Measurements from ENCODE around the gene PRR16. TPM values are rescaled to one million over a fixed set of nuclear protein-coding genes. Genes with fewer than 3 reads are reported as not detected.

PRR16 gene
- total RNA-seq, 2 experiments from 2014 or later: not detected

DNA sequence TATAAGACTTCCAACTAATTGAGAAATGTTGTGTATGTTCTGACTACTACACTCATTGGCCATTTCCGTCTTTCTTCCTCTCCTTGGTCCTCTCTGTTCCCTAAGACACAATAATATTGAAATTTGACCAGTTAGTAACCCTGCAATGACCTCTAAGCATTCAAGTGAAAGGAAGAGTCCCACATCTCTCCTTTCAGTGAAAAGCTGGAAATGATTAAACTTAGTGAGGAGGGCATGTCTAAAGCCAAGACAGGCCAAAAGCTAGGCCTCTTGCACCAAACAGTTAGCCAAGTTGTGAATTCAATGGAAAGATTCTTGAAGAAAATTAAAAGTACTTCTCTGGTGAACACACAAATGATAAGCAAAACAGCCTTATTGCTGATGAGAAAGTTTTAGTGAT, 122.5 kb downstream of the PRR16 start:
- Mint-ChIP-seq H3K4me1 (no peaks in the 10 kb centered on the region), H3K27ac (no peak overlapping the region), H3K27me3 (no peaks in the 10 kb centered on the region), H3K4me3 (no peak overlapping the region), H3K9me3 (no peaks in the 10 kb centered on the region), H3K36me3 (no peaks in the 10 kb centered on the region)
- POLR2A ChIA-PET: no interaction called here
- ATAC-seq (ENCODE audit: low read depth): no peak
- DNase-seq: no peak

GRCh38 chr5:120591911-120592310, 127.8 kb downstream of the PRR16 start:
- no peak for DNase-seq
- Mint-ChIP-seq H3K9me3 (no peaks in the 10 kb centered on the region), H3K4me3 (no peak overlapping the region), H3K4me1 (no peaks in the 10 kb centered on the region), H3K27me3 (no peaks in the 10 kb centered on the region), H3K36me3 (no peaks in the 10 kb centered on the region), H3K27ac (no peak overlapping the region)
- ATAC-seq (ENCODE audit: low read depth): no peak
- POLR2A ChIA-PET: no interaction called here

DNA sequence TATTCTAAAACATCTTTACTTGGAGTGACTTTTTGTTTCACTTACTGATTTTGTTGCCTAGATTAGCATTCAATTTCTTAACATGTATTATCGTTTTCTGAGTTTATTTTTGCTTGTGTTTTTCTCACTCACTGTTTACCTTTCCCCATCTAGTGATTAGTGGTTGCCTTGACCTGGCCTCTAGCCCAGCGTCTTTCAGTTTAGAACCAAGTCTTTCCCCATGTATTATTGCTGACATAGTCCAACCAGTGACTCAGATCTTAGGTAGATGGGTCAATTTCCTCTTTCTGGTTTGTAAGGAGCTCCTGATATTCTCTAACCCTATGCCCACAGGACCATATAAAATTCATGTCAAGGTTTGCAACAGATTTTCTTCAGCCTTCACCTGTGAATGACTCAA, 135.5 kb downstream of the PRR16 start:
- H3K9me3 Mint-ChIP-seq: no peaks in the 10 kb centered on the region
- H3K4me1 Mint-ChIP-seq: no peaks in the 10 kb centered on the region
- H3K4me3 Mint-ChIP-seq: no peak overlapping the region
- H3K27me3 Mint-ChIP-seq: no peaks in the 10 kb centered on the region
- no peak overlapping the region for H3K27ac Mint-ChIP-seq
- POLR2A ChIA-PET: no interaction called here
- H3K36me3 Mint-ChIP-seq: no peaks in the 10 kb centered on the region
- ATAC-seq (ENCODE audit: low read depth): no peak
- no peak for DNase-seq

DNA sequence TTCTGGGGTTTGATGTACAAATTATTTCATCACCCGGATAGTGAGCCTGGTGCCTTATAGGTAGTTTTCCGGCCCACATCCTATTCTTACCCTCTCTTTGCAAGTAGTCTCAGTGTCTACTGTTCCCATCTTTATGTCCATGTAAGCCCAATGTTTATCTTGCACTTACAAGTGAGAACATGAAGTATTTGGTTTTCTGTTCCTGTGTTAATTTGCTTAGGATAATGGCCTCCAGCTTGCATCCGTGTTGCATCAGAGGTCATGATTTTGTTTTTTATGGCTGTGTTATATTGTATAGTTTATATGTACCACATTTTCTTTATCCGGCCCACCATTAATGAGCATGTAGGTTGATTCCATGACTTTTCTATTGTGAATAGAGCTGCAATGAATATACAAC, 136.5 kb downstream of the PRR16 start:
- Mint-ChIP-seq H3K27ac (no peak overlapping the region), H3K4me3 (no peak overlapping the region), H3K4me1 (no peaks in the 10 kb centered on the region), H3K27me3 (no peaks in the 10 kb centered on the region), H3K9me3 (no peaks in the 10 kb centered on the region), H3K36me3 (no peaks in the 10 kb centered on the region)
- no peak for ATAC-seq (ENCODE audit: low read depth)
- POLR2A ChIA-PET: no interaction called here
- no peak for DNase-seq

GRCh38 chr5:120602033-120602432, 137.9 kb downstream of the PRR16 start:
- POLR2A ChIA-PET: no interaction called here
- Mint-ChIP-seq H3K36me3 (no peaks in the 10 kb centered on the region), H3K9me3 (no peaks in the 10 kb centered on the region), H3K27ac (no peak overlapping the region), H3K4me1 (no peaks in the 10 kb centered on the region), H3K4me3 (no peak overlapping the region), H3K27me3 (no peaks in the 10 kb centered on the region)
- ATAC-seq (ENCODE audit: low read depth) (no peak), DNase-seq (no peak)

DNA sequence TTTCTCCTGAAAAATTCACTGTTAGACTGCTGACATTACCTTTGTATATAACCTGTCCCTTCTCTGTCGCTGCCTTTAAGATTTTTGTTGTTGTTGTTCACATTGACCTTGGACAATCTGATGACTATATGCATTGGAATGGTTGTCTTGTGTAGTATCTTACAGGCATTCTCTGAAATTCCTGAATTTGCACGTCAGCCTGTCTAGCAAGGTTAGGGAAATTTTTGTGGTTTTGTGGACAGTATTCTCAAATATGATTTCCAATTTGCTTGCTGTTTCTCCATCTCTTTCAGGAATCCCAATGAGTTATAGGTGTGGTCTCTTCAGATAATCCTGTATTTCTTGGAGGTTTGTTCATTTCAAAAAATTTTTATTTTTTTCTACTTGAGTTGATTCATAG, 140.8 kb downstream of the PRR16 start:
- Mint-ChIP-seq H3K27ac (no peak overlapping the region), H3K27me3 (no peaks in the 10 kb centered on the region), H3K4me1 (no peaks in the 10 kb centered on the region), H3K36me3 (no peaks in the 10 kb centered on the region), H3K4me3 (no peak overlapping the region), H3K9me3 (no peaks in the 10 kb centered on the region)
- DNase-seq (no peak), ATAC-seq (ENCODE audit: low read depth) (no peak)
- POLR2A ChIA-PET: no interaction called here

- Mint-ChIP-seq H3K36me3 (no peaks in the 10 kb centered on the region), H3K27me3 (no peaks in the 10 kb centered on the region), H3K4me3 (no peak overlapping the region), H3K27ac (no peak overlapping the region), H3K4me1 (no peaks in the 10 kb centered on the region), H3K9me3 (no peaks in the 10 kb centered on the region)
- DNase-seq: no peak
- no peak for ATAC-seq (ENCODE audit: low read depth)
- POLR2A ChIA-PET: no interaction called here
Measured at GRCh38 chr5:120605325-120606079, 141.4 kb downstream of the PRR16 start.

DNA sequence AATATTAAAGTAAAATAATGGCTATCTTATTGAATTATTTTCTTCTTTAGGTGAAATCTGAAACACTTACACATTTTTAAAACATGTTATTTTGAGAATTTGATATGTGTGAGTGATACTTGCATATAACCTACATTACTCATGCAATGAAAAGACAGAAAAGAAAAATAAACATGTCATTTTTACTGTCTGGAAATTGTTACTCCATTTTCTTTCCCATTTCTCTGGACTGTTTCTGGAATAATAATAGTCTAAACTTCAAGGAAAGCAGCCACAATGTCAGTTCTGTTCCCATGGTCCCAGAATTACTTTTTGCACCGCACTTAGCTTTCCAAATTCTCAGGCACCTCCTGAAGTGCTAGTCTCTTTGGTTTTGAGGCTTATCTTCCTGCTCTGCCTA, 145.5 kb downstream of the PRR16 start:
- no peaks in the 10 kb centered on the region for H3K4me1 Mint-ChIP-seq
- ATAC-seq (ENCODE audit: low read depth): no peak
- H3K27me3 Mint-ChIP-seq: no peaks in the 10 kb centered on the region
- POLR2A ChIA-PET: no interaction called here
- H3K4me3 Mint-ChIP-seq: no peak overlapping the region
- no peaks in the 10 kb centered on the region for H3K36me3 Mint-ChIP-seq
- no peaks in the 10 kb centered on the region for H3K9me3 Mint-ChIP-seq
- no peak for DNase-seq
- H3K27ac Mint-ChIP-seq: no peak overlapping the region

DNA sequence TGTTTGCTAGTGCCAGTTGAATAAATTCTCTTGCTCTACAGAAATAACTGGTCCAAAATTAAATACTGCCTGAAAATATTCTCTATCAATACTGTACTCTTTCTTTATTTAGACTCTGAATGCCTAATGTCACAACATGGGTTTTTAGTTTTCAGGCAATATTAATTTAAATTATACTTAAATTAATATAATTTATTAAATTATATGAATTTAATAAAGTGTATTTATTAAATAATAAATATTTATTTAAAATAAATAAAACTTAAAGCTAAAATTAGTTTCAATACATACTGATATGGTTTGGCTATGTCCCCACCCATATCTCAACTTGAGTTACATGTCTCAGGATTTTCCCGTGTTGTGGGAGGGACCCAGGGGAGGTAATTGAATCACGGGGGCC, 146.0 kb downstream of the PRR16 start:
- Mint-ChIP-seq H3K27ac (no peak overlapping the region), H3K4me1 (no peaks in the 10 kb centered on the region), H3K36me3 (no peaks in the 10 kb centered on the region), H3K9me3 (no peaks in the 10 kb centered on the region), H3K27me3 (no peaks in the 10 kb centered on the region), H3K4me3 (no peak overlapping the region)
- DNase-seq (no peak), ATAC-seq (ENCODE audit: low read depth) (no peak)
- POLR2A ChIA-PET: no interaction called here

DNA sequence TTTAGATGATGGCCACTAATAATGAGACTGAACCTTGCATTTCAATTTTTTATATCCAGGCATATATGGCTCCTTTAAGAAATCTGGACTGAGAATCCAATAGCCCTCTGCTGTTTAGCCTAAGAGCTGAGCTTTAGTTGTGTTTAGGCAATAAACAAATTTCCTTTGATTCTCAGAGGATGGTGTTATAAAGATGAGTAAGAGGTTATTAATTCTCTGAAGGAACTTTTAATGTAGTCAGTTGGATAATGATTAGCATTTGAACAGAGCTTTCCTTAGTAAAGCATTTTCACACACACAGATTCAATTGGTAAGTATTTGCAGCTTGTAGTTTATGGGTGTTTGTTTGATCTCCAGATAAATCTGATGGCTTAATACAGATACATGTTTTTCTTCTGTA, 149.6 kb downstream of the PRR16 start:
- H3K4me3 Mint-ChIP-seq: no peak overlapping the region
- H3K4me1 Mint-ChIP-seq: no peaks in the 10 kb centered on the region
- no peaks in the 10 kb centered on the region for H3K9me3 Mint-ChIP-seq
- no peaks in the 10 kb centered on the region for H3K36me3 Mint-ChIP-seq
- H3K27ac Mint-ChIP-seq: no peak overlapping the region
- DNase-seq: no peak
- ATAC-seq (ENCODE audit: low read depth): no peak
- no peaks in the 10 kb centered on the region for H3K27me3 Mint-ChIP-seq
- POLR2A ChIA-PET: no interaction called here

DNA sequence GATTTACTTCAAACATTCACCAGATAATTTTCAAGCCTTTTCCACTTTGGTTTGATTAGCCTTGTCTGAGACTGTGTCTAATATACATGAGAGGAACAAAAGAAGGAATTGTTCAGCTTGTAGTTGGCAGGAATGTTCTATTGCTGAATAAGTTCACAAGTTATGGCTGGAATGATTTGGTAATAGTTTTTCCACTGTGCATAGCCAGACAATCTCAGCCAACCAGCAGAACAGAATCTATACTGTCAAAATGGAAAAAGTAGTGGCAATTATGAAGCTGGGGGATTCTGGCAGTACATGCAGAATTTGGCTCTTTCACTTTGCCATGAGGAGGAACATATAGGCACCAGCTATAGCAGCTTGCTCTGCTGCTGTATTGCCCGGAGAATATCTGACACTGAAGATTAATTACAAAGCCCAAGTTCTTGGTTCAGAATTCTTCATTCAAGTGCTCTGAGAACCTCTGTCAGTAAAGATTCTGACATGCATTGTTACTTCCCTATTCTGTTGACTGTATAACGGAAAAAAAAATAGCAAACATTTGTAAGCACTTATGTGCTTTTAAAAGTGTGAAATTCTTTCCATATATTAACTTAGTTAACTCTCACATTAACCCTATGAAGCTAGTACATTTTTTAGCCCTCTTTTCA, 150.6 kb downstream of the PRR16 start:
- Mint-ChIP-seq H3K9me3 (no peaks in the 10 kb centered on the region), H3K36me3 (no peaks in the 10 kb centered on the region), H3K4me1 (no peaks in the 10 kb centered on the region), H3K4me3 (no peak overlapping the region), H3K27ac (no peak overlapping the region), H3K27me3 (no peaks in the 10 kb centered on the region)
- DNase-seq (no peak), ATAC-seq (ENCODE audit: low read depth) (no peak)
- POLR2A ChIA-PET: no interaction called here

DNA sequence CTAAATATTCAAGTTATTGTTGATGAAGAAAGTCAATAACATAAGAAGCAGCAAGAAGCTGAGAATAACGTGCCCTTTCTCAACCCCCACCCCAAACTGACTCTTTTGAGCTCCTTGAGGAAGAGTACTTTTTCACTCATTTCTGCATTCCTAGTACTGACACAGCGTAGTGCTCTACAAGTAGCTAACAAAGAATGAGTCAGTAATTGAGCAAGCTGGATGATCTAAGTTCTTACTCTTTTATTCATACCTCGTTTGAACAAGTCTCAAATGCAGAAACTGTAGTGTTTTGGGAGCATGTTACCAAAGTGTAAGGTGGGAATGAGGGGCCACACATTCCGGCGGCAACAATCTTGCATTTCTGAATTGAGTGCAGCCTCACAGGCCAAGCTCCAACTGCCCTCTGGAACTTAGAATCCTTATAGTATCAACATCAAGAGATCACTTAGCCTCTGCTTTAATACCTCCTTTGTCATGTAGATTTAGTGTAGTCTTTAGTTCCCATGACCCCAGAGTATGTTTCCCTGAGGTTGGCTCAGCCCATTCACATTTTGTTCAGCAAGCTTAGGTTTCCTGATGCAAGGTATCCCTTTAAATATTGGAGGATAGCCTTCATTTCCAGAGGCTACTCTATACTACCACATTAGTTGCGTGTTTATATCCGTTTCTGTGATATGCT, 152.0 kb downstream of the PRR16 start:
- no peak for ATAC-seq (ENCODE audit: low read depth)
- Mint-ChIP-seq H3K27me3 (no peaks in the 10 kb centered on the region), H3K9me3 (no peaks in the 10 kb centered on the region), H3K4me3 (no peak overlapping the region), H3K4me1 (no peaks in the 10 kb centered on the region), H3K27ac (no peak overlapping the region), H3K36me3 (no peaks in the 10 kb centered on the region)
- POLR2A ChIA-PET: no interaction called here
- DNase-seq: no peak

DNA sequence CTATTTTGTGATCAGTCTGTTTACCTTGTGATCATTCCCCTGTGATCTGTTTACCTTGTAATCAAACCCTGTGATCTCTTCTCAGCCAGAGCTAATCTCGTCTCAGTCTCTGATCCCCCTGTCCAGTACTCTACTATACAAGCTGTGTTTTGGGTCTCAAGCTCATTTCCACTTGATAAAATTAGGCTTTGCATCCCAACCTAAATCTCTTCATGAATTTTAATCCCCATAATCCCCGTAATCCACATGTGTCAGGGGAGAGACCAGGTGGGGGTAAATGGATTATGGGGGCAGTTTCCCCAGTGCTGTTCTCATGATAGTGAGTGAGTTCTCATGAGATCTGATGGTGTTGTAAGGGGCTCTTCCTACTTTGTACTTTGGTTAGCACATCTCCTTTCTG, 157.2 kb downstream of the PRR16 start:
- Mint-ChIP-seq H3K27me3 (no peaks in the 10 kb centered on the region), H3K9me3 (peaks cover 3% of the 10 kb centered on the region), H3K36me3 (no peaks in the 10 kb centered on the region), H3K4me3 (no peak overlapping the region), H3K27ac (no peak overlapping the region), H3K4me1 (no peaks in the 10 kb centered on the region)
- ATAC-seq (ENCODE audit: low read depth) (no peak), DNase-seq (no peak)
- POLR2A ChIA-PET: no interaction called here

- POLR2A ChIA-PET: no interaction called here
- no peak overlapping the region for H3K27ac Mint-ChIP-seq
Measured at GRCh38 chr5:120624021-120624563, 160.0 kb downstream of the PRR16 start.

More at GRCh38 chr5:120624021-120624563, 160.0 kb downstream of the PRR16 start:
- DNase-seq: no peak
- no peaks in the 10 kb centered on the region for H3K27me3 Mint-ChIP-seq
- no peaks in the 10 kb centered on the region for H3K4me1 Mint-ChIP-seq
- no peaks in the 10 kb centered on the region for H3K36me3 Mint-ChIP-seq
- peaks cover 3% of the 10 kb centered on the region for H3K9me3 Mint-ChIP-seq
- no peak overlapping the region for H3K4me3 Mint-ChIP-seq
- ATAC-seq (ENCODE audit: low read depth): no peak

Data from activated naive CD8-positive, alpha-beta T cell treated with anti-CD3 and anti-CD28 coated beads, Interleukin-2, amount 10 ng/mL, durations not matched to agents 7 days and 5 days (primary cell).